NCI-H226 (cell line): Measurements from ENCODE around the gene USF2.
A peak's percentile ranks its signal among the peaks of the same experiment; 100 is the strongest.

Experiments
- DNase-seq: peaks from one replicate; pipeline ENCODE4 v3.0.0-alpha.2; 2015

USF2 gene

DNA sequence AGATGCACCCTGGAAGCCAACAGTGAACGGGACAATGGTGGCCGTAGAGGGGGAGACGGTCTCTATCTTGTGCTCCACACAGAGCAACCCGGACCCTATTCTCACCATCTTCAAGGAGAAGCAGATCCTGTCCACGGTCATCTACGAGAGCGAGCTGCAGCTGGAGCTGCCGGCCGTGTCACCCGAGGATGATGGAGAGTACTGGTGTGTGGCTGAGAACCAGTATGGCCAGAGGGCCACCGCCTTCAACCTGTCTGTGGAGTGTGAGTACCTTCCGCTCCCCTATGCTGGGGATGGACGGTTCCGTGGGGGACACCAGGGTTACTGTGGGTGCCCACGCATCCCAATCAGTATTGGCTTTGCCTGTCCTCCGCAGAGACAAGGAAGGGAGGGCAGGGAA lies 33.7 kb downstream of the USF2 start:
- no peak for DNase-seq

DNA sequence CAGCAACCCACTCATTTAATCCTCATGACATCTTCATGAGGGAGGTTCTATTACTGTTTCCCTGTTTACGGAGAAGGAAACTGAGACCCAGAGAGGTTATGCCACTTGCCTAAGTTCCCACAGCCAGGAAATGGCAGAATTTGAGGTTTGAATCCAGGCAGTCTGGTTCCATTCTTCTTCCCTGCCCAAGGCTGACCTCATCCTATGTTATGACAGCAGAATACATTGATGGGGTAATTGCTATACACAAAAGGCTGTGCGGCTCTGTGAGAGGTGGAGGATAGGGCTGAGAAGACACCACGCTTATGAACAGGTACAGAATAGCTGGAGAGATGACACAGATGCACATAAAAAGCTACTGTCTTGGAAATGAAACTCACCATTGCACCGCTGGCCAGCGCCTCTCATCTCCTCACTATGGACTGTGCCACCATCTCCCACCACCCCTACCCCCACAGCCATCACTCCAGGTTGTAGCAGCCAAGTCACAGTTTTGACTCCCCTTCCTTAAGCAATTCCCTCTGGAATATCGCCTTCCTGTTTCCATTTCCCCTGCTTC lies 34.7 kb downstream of the USF2 start:
- DNase-seq = no peak

DNA sequence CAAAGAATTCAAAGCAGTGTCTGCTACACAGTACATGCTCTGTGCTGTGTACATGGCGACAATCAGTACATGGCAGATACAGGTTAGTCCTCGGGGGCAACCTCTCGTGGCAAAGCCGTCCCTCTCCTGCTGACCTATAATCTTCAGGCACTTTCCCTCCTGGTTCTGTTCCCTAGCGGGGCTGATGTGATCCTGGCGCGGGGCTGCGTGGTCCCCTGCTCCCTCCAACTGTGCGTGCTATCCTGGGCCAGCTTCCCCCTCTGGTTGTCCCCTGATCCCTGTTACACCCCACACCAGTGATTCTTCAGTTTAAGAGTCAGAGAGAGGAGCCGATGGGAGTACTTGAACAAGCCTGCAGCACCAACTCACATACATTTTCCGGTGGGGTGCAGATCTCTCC lies 35.3 kb downstream of the USF2 start:
- no peak for DNase-seq

DNA sequence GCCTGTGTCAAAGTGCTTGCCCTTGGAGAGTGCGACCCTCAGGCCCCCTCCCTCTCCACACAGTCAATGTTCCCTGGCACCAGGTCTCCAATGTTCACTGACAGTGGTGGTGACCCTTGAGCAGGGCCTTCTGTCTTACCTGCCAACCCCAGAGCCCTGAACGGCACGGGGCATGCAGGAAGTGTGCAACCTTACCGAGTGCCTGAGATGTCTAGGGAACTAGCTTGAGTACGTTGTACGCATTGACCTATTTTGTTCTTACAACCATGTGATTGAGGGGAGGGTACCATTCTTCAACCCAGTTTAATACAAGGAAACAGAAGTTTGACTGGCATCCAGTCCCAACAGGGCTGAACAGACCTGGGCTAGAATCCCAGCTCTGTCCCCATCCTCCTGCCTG lies 36.4 kb downstream of the USF2 start:
- no peak for DNase-seq

DNA sequence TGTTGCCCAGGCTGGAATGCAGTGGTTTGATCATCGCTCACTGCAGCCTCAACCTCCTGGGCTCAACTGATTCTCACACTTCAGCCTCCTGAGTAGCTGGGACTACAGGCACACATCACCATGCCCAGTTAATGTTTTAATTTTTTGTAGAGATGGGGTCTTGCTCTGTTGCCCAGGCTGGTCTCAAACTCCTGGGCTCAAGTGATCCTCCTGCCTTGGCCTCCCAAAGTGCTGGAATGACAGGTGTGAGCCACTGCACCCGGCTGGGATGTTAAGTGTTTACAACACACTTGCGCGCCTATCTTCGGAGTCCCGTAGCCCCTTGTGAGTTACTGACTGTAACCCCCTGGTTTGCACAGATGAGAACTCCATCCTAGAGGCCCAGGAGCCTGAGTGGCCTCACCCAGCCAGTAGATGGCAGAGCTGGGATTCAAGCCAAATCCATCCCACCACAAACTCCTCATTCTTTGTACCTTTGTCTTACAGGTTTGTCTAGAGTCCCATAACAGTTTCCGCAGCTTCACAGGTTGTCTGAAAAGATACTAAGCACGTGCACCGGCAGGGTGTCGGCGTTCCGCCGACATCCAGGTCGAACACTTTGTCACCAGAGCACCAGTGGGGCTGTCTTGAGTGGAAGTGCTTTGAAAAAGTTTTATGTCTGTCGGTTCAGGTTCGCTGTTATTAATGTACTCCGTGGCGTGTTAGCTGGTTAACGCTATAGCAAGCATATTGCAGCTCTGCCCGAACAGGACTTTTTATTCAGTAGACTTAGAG lies 37.9 kb downstream of the USF2 start:
- no peak for DNase-seq

DNA sequence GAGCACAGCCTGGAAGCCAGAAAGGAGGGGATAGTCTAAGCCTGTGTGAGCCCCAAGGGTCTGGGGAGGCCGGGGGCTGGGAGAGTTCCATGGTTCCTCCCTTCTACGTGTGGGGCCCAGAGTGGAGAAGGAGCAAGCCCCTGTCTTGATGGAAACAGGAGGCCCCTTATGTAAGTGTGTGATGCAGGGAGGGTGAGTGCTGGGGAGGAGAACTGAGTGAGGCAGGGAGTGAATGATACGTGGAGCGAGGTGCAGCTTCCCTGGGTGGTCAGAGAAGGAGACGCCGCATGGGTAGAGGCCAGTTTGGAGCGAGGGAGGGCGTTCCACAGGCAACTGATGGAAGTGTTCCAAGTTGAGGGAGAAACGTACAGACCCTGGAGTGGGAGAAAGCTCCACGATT lies 39.2 kb downstream of the USF2 start:
- DNase-seq = no peak

DNA sequence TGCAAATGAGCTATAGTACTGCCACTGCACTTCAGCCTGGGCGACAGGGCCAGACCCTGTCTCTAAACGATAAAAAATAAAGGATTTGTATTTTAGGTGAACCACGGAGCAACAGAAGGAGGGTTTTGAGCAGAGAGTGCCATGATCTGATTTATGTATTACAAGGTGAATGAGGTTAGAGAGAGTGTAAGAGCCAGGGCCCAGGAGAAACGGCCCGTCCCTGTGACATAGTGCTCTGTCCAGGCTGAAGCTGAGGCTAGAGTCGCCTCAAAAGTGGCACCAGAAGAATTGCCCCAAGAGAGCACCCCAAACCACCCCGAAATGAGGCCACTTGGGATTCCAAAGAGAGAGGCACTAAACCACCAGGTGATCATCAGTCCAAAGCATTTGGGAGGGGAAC lies 40.1 kb downstream of the USF2 start:
- DNase-seq = no peak

DNA sequence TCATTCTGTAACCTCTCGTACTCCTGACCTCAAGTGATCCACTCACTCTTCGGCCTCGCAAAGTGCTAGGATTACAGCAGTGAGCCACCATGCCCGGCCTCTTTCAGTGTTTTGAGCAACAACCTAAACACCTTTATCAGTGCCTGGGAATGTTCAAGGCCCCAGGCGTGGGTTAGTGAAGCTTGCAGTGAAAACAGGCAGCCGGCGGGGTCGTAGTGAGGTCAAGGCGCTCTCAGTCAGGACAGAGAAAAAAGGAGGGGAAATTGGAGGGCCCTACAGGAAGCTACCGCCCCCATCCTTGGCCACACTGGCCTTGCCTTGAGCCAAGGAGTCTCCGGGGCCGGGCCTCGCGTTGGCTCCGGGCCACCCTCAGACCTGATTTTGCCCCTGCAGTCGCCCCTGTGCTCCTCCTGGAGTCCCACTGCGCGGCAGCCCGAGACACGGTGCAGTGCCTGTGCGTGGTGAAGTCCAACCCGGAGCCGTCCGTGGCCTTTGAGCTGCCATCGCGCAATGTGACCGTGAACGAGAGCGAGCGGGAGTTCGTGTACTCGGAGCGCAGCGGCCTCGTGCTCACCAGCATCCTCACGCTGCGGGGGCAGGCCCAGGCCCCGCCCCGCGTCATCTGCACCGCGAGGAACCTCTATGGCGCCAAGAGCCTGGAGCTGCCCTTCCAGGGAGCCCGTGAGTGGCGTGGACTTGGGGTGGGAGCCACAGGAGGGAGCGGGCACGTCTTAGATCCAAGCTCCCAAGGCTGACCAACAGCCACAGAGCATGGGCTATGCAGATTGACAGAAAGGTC lies 40.9 kb downstream of the USF2 start:
- peak; percentile 44 for DNase-seq

DNA sequence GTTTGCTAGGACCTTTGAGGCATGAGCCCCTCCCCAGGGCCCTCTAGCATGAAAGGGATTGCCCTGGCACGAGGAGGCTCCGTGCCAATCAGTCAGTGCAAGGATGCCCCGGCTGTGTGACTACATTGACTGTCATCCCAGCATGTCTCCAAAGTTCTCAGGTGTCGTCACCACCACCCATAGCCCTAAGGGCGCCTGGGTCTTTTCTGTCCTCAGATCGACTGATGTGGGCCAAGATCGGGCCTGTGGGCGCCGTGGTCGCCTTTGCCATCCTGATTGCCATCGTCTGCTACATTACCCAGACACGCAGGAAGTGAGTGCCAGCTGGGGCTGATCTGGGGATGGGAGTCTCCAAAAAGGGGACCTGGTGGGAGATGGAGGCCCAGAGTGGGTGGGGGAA lies 41.6 kb downstream of the USF2 start:
- DNase-seq = no peak

DNA sequence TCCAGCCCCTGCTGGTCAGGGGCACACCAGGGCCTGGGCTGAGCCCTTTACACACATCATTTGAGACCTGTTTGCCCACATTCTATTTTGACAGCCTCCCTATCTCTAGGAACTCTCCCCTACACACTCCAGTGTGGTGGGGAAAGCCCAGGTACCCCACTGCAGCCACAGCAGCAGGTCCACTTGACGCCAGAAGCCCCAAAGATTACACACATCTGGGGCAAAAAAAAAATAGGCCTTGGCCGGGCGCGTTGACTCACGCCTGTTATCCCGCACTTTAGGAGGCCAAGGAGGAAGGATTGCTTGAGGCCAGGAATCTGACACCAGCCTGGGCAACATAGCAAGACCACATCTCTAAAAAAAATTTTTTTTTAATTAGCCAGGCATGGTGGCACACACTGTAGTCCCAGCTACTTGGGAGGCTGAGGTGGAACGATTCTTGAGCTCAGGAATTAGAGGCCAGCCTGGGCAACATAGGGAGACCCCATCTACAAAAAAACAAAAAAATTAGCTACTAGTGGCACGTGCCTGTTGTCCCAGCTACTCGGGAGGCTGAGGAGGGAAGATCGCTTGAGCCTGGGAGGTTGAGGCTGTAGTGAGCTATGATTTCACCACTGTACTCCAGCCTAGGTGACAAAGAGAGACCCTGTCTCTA lies 42.2 kb downstream of the USF2 start:
- no peak for DNase-seq

DNA sequence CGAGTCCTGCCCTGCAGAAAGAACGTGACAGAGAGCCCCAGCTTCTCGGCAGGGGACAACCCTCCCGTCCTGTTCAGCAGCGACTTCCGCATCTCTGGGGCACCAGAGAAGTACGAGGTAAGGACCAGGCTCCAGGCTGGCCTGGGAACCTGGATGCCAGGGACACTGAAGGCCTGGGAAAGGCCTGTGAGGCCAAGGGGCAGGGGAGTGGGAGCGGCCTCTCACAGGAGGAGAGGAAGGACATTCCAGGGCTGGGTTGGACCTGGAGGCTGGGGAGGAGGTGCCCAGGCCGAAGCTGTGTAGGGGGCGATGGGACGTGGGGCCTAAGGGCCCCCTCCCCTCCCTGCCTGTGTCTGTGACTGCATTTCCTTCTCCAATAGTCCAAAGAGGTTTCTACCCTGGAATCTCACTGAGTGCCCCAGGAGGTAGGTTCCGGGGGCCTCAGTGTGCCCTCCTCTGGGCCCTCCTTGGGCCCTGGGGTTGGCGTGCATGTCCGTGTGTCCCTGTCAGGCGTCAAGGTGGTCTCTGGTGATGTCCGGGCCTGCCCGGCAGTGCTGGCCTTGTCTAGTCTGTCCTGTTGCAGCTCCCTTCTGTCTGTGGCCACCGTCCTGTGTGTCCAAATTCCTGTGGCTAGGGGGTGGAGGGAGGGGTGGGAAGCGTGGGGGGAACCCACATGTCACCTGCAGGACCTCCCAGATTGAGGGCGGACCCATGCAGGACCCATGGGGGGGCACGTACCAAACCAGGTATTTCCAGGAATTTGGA lies 43.3 kb downstream of the USF2 start:
- DNase-seq = no peak

DNA sequence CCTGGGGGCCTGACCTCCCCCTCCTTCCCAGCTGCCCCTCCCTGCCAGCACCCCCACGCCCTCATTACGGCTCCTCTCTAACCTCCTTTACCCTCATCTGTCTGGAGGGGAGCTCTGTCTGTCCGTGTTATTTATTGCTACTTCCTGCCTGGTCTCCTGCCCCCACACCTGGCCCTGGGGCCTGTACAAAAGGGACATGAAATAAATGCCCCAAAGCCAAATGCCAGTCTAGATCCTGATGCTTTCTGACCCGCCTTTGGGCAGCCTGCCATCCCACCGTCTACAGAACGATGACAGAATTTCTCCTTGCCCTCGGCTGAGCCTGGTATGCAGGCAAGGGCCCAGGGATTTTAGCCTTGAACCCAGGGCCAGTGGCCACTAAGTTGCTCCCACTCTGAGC lies 44.8 kb downstream of the USF2 start:
- DNase-seq = no peak

DNA sequence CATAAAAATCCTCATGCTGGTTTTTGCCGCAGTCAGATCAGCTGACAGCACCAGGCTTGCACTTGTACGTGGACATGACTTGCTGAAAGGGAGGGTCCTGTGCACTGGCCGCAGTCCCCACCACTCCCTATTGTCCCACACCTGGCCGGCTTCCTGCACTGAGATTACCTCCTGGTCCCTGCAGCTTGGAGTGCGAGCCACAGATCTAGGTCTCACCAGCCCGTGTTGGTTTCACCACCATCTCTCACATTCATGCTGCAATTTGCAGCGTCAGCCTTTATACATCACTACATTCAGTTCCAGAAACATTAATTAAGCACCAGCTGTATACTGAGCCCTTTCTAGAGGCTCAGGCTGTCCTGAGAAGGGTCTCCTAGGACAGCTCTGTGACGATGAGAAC lies 45.3 kb downstream of the USF2 start:
- DNase-seq = no peak

DNA sequence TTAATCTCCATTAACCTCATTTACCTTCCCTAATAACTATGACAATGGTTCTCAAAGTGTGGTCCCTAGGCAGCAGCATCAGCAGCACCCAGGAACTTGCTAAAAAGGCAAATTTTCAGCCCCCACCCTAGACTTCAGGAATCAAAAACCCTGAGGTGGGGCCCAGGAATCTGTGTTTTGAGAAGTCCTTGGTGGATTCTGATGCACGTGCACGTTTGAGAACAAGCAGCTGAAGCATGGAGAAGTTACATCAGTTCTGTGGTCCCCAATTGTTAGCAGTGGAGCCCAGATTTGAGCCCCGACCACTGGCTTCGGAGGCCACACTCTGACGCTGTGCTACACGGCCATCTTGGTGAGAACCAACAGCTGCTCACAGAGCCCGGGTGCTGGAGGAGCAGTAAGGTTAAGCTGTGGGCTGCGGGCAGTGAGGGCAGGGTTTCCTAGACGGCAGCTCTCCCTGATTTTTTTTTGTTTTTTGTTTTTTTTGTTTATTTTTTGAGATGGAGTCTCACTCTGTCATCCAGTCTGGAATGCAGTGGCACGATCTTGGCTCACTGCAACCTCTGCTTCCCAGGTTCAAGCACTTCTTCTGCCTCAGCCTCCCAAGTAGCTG lies 46.2 kb downstream of the USF2 start:
- DNase-seq = no peak

DNA sequence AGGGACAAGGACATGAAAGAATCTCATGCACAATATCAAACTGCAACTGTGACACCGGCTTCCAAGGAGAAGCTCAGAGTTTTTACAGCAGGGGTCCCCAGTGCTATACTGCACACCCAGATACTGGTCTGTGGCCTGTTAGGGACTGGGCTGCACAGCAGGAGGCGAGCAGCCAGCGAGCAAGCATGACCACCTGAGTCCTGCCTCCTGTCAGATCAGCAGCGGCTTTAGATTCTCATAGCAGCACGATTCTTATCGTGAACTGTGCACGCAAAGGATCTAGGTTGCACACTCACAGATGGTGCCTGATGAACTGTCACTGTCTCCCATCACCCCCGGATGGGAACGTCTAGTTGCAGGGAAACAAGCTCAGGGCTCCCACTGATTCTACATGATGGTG lies 47.1 kb downstream of the USF2 start:
- DNase-seq = no peak

DNA sequence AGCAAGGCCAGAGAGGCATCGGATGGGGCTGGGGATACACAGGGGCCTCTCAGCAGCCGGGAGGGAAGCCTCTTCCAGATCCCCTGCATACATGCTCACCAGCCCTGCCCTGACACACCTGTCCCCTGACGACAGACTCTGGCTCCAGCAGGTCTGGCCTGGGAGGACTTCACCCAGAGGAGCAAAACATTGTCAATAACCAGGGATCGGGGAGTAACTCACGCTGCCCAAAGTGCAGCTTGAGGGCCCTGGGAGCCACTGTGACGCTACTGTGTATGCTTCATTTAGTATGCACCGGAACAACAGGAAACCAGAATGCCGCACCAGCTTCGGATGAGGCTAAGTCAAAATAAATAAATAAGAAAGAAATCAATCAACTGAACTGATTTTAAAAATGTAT lies 47.8 kb downstream of the USF2 start:
- DNase-seq = no peak

DNA sequence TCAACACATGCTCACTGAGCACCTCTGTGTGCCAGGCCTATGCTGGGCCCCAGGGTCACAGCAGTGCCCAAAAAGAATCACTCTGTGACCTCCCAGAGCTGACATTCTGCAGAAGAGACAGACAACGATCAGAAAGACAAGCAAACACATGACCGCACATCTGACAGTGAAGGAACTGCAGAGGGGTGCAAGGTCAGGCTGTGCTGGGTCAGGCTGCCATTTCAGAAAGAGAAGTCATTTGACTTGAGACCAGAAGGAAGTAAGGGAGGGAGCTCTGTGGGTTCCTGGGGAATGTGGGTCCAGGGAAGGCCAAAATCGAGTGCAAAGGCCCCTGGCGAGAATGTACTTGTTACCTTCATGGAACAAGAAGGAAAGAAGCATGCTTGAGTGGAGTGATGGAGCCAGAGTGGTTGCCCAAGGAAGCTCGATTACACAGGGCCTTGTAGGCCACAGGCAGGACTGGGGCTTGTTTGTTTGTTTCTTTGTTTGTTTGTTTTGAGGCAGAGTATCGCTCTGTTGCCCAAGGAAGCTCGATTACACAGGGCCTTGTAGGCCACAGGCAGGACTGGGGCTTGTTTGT lies 48.8 kb downstream of the USF2 start:
- no peak for DNase-seq

DNA sequence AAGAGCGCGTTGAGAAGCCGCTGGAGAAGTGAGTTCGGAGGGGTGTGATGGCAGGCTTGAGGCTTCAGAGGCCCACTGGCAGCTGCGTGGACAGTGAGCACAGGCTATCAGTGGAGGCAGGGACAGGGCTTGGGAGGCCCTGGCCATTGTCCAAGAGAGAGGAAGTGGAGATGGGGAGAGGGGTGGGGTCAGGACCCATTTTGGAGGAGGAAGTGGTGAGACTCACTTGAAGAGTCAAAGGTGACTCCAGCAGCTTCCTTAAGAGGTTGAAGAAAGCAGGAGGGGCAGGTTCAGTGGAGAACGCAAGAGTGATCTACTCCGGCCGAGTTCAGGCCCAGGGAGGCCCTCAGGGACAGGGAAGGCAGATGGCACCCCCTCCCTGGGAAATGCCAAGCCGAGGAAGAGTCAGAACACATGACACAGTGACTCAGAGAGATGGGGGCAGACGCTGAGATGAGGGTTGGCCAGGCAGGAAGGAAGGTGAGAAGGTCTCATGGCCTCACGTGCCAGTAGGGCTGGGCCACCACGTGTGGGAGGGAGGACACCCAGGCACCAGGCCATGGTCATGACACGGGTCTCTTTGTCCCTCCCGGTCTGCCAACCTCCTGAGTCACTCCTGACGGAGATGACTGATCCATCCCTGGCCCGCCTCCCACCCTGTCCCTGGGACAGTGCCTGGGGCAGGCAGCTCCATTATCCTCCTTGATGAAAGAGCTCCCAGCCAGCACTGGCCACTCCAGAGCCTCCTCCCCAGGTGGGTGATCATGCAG lies 50.1 kb downstream of the USF2 start:
- peak; percentile 54 for DNase-seq

DNA sequence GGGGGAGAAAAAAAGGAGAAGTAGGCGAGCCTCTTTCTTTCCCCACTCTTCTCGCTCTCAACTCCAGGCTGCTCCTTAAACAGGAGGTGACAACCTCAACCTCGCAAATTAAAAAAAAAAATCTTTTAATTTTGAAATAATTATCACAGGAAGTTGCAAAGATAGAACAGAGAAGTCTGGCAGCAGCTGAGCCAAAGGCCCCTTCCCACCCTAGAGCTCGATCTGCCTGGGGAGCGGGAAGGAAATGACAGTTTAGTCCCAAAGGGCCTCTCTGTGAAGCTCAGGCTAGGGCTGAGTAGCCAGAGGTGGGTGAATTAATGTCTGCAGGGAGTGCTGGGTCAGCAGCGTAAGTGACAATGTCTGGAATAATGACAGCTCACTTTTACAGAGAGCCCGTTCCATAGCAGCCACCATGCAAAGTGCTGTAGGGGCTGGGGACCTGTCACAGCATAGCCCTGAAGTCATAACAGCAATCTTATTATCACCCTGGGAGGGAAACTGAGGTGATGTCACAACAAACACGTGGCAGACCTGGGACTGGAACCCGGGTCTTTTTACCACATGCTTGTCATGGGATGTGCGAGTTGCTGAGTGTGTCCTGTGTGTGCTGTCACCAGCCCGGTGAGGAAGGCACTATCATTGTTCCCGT lies 51.4 kb downstream of the USF2 start:
- no peak for DNase-seq

DNA sequence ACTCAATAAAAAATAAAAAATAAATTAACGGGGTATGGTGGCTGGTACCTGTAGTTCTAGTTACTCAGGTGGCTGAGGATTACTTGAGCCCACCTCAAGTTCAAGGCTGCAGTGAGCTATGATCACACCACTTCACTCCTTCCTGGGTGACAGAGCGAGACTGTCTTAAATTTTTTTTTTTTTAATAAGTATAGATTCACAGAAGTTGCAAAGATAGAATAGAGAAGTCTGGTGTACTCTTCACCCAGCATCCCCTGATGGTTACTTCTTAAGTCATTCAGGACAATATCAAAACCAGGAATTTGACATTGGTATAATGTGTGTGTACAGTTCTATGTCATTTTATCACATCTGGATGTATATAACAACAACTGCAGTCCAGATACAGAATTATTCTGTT lies 52.5 kb downstream of the USF2 start:
- DNase-seq = no peak

DNA sequence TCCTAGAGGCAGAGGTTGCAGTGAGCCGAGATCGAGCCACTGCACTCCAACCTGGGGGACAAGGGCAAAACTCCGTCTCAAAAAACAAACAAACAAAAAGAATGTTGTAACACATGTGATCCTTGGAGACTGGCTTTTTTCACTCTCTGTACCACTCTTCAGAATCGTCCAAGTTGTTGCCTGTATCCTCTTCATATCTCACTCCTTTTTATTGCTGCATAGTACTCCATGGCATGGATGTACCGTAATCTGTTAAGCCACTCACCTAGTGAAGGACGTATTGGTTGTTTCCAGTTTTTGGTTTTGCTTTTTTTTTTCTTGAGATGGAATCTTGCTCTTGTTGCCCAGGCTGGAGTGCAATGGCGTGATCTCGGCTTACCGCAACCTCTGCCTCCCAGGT lies 53.3 kb downstream of the USF2 start:
- DNase-seq = no peak
